Skin epidermis (tissue), 12 donors: ENCODE results near the gene DCTPP1.
A peak's percentile ranks its signal among the peaks of the same experiment; 100 is the strongest.
"Not testable (repeated sequence)": the region's sequence is repeated elsewhere in the genome, so short reads cannot be mapped to it uniquely, and the experiment has no call there.

Experiments
- H3K27ac ChIP-seq, 21 experiments: fragments of 200-600 bp; sonication (generic) in 11 of 21; one replicate each; pipeline ENCODE4 v1.5.0; 2020; ENCODE audit warnings: mild to moderate bottlenecking in 3 of 21, inconsistent platforms in 2 of 21, moderate library complexity in 2 of 21
- H3K4me3 ChIP-seq, 7 experiments: fragments of 200-600 bp; sonication (generic) in 2 of 7; one replicate each; pipeline ENCODE4 v1.5.0; 2020; ENCODE audit warnings: inconsistent platforms in 2 of 7, mild to moderate bottlenecking in 2 of 7, moderate library complexity in 1 of 7

The DCTPP1 gene

DNA sequence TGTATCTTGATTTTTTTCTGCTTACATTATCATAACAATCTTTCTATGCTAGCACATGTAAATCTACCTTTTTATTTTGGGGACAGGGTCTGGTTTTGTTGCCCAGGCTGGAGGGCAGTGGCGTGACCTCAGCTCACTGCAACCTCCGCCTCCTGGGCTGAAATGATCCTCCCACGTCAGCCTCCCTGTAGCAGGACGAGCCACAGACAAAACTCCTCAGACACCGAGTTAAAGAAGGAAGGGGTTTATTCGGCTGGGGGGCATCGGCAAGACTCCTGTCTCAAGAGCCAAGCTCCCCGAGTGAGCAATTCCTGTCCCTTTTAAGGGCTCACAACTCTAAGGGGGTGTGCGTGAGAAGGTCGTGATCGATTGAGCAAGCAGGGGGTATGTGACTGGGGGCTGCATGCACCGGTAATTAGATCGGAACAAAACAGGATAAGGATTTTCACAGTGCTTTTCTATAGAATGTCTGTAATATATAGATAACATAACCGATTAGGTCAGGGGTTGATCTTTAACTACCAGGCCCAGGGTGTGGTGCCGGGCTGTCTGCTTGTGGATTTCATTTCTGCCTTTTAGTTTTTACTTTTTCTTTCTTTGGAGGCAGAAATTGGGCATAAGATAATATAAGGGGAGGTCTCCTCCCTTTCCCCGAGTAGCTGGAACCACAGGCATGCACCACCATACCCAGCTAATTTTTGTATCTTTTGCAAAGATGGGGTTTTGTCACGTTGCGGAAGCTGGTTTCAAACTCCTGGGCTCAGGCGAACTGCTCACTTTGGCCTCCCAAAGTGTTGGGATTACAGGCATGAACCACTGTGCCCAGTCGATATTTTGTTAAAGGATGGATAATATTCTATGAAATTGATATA, 23.1 kb upstream of the DCTPP1 start:
- H3K4me3 ChIP-seq: not testable (repeated sequence)
- peak overlapping the region in 1 of 21 experiments; percentile 10 for H3K27ac ChIP-seq

DNA sequence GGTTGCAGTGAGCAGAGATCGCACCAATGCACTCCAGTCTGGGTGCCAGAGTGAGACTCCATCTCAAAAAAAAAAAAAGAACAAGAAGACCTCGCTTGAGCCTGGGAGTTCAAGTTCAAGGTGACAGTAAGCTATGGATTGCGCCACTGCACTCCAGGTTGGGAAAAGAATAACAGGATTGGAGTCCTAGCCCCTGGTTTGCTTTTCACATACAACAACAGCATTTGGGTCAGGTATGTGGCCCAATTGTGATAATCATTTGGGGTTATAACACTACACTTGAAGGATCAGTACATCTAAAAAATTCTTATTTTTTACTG, 19.2 kb upstream of the DCTPP1 start:
- Histone ChIP-seq H3K4me3 (no peak overlapping the region), H3K27ac (no peak overlapping the region)

DNA sequence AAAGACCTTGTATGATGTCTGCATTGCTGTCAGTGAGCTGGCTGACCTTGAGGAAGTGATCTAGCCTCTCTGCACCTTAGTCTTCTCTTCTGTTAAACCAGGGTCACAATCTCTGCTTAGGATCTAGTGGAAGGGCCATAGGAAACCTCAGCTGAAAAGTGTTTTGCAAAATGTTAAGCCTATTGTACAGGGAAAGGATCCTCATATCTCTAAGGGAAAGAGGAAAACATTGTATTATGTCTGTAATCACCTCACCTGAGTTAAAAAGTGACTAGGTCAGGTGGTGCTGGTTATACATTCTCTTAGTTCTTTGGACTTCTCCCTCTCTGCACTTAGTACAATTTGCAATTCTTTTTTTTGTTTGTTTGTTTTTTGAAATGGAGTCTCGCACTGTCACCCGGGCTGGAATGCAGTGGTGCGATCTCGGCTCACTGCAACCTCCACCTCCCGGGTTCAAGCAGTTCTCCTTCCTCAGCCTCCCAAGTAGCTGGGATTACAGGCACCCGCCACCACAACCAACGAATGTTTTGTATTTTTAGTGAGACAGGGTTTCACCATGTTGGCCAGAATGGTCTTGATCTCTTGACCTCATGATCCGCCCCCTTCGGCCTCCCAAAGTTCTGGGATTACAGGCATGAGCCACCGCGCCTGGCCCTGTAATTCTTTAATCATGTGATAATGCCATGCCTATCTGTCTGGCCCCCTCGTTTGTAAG, 17.8 kb upstream of the DCTPP1 start:
- H3K4me3 ChIP-seq: no peak overlapping the region
- no peak overlapping the region for H3K27ac ChIP-seq

DNA sequence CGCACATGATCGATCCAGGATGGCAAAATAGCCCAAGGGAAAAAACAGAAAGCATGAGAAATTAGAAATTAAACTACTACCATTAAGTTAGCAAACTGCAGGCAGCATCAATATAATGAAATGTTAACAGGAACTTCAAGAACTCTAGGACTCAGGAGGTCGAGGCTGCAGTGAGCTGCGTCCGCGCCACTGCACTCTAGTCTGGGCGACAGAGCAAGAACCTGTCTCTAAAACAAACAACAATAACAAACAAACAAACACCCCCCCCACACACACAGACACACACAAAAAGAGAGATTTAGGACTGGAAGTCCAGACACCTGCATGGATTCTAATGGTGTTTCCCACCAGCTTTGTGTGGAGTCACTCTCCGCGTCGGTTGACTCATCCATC, 16.4 kb upstream of the DCTPP1 start:
- H3K4me3 ChIP-seq: peak overlapping the region; percentile 52 to 96 (median 78)
- peak overlapping the region in 18 of 21 experiments; percentile 92 to 99 (median 96) for H3K27ac ChIP-seq

DNA sequence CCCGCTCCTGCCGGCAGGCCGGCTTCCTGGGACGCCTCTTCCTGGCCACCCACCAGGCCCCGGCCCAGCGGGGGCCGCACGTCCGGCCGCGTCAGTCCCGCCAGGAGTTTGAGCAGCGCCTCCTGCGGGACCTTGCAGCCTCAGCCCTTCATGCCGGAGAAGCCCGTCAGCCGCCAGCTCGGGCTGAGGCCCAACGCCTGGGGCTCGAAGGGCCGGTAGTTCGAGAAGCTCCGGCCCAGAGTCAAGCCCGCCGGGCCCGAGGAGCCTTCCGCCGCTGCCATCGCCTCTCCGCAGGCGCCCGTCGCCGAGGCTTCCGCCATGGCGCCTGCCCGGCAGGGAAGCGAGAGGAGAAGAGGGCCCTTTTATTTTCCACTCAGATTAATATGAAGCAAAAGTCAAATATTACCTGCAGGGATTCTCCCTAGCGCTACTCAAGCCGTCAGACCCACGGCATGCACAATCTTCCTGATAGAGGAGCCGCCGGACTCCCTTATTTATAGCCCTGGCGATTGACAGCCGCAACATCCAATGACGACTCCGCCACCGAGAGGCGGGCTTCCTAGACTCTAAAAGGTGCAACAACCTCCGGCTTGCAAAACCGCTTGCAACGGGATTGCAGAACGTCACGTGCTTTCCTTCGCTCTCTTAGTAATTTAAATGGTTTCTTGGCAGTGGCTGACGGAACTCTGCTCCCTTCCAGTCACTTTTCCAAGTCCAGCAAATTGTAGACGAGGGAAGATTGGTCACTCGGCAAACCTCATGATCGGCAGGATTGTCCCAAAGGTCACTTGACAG, 15.8 kb upstream of the DCTPP1 start, which contains the start of gene SEPHS2:
SEPHS2 (minus strand) TSS at position 467 of the 795 bp plus-strand sequence; CDS start at position 320, 147 bp downstream.
- Histone ChIP-seq H3K27ac (peak within 1 kb of the TSS; percentile 89 to 99 (median 94)), H3K4me3 (peak within 1 kb of the TSS; percentile 52 to 96 (median 78))

DNA sequence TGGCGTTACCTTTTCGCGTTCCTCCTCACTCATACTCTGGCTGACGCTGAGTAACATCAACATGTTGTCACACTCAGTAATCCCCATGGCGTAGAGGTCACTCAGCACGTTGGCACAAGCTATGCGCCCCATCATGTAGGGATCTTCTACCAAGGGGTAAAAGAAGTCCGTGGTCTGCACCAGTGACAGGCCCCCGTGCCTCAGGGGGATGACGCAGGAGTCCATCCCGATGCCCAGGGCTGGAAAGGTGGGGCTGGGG, 15.2 kb upstream of the DCTPP1 start:
- Histone ChIP-seq H3K4me3 (peak overlapping the region; percentile 52 to 96 (median 78)), H3K27ac (peak overlapping the region; percentile 89 to 99 (median 94))

DNA sequence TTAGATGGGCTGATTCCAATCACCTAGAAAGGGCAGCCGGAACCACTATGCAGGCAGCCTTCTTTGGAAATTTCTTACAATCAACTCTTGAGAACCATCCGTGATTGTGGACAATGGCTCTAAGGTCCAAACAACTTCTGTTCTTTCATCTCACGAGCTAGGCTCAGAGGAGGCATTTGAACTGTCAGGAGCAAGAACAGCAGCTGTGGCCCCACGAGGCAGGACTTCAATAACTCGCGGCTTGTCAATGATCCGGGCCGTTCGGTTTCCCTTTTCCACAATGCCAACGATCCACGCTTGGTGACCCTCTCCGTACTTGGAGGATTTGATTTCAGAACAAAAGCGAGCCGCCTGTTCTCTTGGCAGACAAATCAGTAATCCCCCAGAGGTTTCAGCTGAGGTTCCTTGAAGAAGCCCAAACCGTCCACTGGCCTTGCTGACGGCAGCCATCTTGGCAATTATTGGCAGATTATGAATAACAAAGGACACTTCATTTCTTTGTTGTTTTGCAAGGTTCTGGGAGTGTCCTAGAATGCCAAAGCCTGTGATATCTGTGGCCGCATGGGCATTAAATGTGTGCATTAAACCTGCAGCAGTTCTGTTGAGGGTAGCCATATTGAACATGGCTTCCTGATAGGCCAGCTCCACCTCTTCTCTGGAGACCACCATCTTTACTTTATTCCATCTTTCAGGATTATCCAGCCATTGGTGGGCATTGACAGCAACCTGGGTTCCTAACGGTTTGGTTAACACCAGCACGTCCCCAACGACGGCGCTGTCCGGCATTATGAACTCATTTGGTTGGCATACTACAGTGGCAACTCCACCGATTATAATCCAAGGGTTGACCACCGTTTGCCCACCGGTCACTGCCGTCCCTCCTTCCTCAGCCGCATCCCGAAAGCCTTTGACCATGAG, 14.7 kb upstream of the DCTPP1 start:
- Histone ChIP-seq H3K4me3 (peak overlapping the region; percentile 52 to 96 (median 78)), H3K27ac (peak overlapping the region in 19 of 21 experiments; percentile 90 to 99 (median 96))

DNA sequence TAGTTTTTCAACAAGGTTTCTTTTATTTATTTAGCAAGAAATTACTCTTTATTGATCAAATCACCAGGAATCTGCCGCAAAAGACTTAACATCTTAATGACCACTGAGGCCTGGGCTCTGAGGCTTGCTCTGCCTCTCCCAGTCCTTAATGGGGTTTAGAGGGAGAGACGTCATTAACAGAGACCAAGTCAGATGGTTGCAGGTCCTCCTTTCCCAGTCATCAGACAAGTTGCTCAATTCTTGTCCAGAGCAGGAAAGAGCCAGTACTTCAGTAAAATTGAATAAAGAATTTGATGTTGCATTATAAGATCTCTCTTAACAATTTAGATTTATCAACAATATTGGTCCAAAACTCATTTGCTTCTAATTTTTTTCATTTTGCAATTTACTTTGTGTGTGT, 13.8 kb upstream of the DCTPP1 start:
- Histone ChIP-seq H3K27ac (no peak overlapping the region), H3K4me3 (no peak overlapping the region)

DNA sequence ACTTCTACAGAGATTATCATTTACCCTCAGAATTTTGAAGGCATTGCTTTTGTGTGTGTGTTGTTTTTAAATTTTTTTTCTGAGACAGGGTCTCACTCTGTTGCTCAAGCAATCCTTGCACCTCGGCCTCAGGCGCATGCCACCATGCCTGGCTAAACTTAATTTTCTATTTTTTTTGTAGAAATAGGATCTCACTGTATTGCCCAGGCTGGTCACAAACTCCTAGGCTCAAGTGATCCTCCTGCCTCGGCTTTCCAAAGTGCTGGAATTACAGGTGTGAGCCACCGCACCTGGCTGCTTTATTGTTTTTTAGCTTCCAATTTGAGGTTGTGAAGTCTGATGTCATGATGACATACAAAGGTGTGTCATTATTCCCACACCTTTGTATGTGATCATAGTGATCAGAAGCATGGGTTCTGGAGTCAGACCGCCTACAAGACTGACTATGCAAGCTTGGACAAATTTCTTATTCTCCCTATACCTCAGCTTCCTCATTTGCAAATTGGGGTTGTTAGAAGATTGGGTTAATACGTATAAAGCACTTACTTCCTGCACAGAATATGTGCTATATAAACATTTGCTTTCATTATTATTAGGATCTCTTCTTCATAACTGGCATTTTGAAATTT, 10.0 kb upstream of the DCTPP1 start:
- Histone ChIP-seq H3K4me3 (no peak overlapping the region), H3K27ac (no peak overlapping the region)

DNA sequence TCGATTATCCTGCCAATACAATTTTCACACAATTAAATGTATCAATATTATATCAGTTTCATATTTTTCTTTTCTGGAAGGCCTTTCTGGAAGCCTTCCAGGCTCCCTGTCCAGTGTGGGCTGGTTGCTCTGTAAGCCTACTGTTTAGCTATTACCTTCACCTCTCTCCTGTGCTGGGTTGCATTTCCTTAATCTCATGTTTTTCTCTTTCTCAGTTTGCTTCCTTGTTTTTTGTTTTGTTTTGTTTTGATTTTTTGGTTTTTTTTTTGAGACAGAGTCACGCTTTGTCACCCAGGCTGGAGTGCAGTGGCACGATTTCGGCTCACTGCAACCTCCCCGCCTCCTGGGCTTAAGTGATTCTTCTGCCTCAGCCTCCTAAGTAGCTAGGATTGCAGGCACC, 9.0 kb upstream of the DCTPP1 start:
- Histone ChIP-seq H3K27ac (no peak overlapping the region), H3K4me3 (no peak overlapping the region)

DNA sequence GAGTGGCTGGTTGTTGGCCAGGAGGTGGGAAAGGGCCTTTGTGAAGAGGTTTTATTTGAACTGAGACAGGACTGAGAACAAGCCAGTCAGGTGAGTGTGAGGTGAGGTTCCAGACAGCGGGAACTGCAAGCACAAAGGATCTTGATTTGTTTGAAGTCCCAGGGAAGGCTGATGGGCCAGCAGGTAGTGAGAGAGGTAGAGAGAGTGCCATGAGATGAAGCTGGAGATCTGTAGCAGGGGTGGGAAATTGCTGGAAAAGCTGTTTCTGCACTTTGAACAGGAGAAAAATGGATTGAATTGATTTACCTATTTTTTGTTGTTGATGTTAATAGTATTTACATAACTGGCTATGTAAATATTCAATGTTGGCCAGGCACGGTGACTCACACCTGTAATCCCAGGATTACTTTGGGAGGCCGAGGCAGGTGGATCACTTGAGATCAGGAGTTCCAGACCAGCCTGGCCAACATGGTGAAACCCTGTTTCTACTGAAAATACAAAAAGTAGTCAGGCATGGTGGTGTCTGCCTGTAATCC, 7.7 kb upstream of the DCTPP1 start:
- Histone ChIP-seq H3K27ac (no peak overlapping the region), H3K4me3 (no peak overlapping the region)

DNA sequence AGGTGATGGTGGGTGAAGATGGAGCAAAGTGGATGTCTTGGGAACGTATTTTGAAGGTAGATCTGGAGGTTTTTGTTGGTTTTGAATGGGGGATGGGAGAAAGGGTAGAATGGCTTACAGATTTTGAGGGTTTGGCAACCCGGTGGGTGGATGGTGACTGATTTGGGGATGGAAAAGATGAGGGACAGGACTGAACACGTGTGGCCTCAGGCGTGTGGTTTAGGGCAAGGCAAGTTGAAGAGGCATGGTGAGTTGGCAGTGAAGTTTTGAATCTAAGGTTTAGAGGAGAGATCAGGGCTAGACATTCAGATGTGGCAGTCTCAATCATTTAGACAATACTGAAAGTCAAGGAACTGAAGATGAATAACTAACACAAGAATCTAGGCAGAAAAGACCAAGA, 5.0 kb upstream of the DCTPP1 start:
- no peak overlapping the region for H3K4me3 ChIP-seq
- H3K27ac ChIP-seq: no peak overlapping the region

DNA sequence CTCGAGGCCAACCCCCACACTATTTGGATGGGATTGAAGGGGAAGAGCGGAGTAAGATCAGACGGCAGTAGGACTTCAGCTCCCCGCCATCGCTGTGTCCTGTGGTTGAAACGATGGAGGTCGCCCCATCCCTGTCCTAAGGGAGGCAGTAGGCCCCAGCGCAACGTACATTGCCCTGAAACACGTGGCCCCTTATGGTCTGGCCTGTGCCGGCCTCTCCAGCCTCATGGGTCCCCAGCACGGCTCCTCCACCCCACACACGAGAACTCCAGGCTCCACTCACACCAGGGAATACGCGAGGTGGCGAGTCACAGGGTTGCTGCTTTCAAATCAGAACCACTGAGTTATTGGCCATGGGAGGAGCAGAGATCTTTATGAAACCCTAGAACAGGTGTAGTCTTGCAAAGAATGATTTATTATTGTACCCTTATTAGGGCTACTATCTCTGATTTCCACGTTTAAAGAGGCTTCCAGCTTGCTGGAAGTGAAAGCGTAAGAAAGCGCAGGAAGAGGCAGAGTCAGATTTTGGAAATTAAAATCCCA, 669 bp upstream of the DCTPP1 start:
- H3K4me3 ChIP-seq: peak overlapping the region in 6 of 7 experiments; percentile 58 to 91 (median 74)

DNA sequence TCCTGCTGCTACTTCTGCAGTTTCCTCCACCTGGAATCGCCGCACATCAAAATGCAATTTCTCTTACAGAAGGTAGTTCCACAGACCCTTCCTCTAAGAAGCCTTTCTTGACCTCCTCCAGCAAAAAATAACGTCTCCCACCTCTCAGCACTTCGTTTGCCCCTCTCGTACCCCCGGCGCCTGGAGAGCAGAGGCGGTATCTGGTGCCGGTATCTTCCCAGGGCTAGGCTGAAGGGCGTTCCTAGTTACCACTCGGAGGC, 482 bp downstream of the DCTPP1 start:
- Histone ChIP-seq H3K27ac (peak overlapping the region in 19 of 21 experiments; percentile 26 to 81 (median 69)), H3K4me3 (peak overlapping the region; percentile 58 to 91 (median 72))

More for the DNA sequence above, 669 bp upstream of the DCTPP1 start:
- H3K27ac ChIP-seq: peak overlapping the region in 14 of 21 experiments; percentile 23 to 81 (median 70)

DNA sequence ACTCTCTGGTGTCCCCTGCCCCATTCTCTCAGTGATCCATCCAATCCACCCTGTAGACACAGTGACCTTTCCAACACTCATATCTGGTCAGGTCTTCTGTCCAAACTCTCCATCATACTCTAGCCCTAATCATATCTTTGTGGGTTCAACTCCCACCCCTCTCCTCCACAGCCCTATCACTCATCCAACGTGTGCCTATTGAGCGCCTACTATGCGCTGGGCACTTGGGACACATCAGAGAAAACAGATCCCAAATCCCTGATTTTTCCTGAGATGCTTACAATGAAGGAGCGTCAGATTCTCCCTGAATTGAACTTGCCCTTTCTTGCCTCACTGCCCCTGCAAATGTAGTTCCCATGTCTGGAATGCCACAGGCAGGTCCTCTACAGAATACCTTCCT, 1.8 kb downstream of the DCTPP1 start:
- no peak overlapping the region for H3K27ac ChIP-seq

DNA sequence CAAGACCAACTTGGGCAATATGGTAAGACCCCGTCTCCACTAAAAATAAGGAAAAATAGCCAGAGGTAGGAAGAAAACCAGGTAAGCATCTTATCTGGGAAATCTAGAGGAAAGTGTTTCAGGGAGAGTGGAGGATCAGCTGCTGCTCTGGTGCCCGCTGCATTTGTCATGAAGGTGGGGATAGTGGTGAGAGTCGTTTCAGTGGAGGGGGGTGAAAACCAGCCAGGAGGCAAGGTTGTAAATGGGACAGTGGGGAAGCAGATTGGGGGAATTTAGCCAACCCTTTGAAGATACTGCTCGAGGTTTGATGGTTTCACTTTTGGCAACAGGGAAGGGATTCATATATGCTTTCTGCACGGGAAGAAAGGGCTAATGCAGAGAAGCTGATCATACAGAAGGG, 8.8 kb downstream of the DCTPP1 start:
- no peak overlapping the region for H3K4me3 ChIP-seq
- H3K27ac ChIP-seq: no peak overlapping the region

More for the DNA sequence above, 1.8 kb downstream of the DCTPP1 start:
- H3K4me3 ChIP-seq: no peak overlapping the region

DNA sequence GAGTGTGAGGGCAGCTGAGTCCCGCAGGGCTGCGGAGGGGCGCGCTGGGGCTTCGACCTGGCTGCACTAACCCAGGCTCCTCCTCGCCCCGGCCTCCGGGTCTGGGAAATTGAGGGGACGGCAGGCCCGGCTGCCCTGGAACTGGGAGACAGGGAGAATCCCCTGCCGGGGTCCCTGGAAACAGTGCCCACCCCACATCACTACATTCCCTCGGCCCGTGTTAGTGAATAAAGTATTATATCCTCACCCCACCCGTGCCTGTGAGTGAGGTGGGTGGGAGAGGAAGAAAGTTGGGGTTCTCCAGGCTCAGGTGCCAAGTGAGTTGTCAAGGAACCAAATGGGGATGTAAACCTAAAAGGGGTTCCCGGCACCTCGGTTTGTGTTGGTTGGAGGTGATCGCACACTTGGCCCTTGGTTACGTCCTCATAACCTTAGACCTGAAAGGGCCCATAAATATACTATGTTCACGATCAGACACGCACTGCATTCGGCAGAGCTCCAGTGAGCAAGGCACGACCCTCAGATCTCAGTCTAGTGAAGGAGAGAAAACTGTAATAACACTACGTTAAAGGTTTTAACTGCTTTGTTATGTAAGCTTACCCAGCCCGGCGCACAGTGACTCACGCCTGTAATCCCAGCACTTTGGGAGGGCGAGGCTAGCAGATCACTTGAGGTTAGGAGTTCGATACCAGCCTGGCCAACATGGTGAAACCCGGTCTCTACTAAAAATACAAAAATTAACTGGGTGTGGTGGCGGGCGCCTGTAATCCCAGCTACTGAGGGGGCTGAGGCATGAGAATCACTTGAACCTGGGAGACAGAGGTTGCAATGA, 11.3 kb downstream of the DCTPP1 start:
- H3K4me3 ChIP-seq: peak overlapping the region; percentile 33 to 73 (median 57)
- H3K27ac ChIP-seq: peak overlapping the region in 20 of 21 experiments; percentile 14 to 91 (median 80)
